ENCODE results near the gene BTBD7.

Gene BTBD7, protein sequence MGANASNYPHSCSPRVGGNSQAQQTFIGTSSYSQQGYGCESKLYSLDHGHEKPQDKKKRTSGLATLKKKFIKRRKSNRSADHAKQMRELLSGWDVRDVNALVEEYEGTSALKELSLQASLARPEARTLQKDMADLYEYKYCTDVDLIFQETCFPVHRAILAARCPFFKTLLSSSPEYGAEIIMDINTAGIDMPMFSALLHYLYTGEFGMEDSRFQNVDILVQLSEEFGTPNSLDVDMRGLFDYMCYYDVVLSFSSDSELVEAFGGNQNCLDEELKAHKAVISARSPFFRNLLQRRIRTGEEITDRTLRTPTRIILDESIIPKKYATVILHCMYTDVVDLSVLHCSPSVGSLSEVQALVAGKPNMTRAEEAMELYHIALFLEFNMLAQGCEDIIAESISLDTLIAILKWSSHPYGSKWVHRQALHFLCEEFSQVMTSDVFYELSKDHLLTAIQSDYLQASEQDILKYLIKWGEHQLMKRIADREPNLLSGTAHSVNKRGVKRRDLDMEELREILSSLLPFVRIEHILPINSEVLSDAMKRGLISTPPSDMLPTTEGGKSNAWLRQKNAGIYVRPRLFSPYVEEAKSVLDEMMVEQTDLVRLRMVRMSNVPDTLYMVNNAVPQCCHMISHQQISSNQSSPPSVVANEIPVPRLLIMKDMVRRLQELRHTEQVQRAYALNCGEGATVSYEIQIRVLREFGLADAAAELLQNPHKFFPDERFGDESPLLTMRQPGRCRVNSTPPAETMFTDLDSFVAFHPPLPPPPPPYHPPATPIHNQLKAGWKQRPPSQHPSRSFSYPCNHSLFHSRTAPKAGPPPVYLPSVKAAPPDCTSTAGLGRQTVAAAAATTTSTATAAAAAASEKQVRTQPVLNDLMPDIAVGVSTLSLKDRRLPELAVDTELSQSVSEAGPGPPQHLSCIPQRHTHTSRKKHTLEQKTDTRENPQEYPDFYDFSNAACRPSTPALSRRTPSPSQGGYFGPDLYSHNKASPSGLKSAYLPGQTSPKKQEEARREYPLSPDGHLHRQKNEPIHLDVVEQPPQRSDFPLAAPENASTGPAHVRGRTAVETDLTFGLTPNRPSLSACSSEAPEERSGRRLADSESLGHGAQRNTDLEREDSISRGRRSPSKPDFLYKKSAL

DNA sequence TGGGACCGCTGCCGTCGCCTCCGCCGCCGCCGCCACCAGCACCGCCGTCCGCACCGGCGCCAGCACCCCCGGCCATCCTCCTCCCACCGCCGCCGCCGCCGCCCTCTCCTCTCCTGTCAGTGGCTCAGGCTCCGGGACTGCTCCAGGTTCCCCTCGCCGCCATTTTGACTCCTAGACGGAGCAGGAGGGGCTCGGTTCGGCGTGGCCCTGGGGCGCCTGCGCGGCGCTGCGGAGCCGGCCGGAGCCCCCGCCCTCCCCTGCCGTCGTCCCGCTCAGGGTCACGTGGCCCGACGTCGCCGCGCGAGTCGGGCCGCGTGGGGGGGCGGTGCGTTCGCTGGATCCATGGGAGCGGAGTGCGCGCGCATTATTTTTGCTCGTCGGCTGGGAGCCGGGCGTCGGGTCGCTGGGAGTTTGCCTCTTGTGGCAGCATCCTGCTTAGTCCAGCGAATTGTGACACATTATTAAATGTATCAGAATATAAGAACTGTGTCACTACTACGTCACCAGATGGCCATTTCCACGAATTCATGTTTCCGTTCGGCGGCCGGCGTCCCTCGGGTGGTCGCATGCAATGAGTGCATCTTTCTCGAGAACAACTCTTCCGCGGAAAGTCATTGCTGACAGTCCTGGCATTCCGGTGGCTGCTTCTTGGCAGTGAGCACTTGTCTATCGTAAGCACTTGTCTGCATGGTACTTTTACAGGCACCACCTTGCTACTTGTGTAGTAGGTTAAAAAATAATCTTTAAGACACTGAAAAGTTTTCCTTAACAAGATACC is at the start of gene BTBD7:
TSS of gene BTBD7 (minus strand) at position 184 of the 778 bp plus-strand sequence. CDS start 36,985 bp downstream, outside the sequence.
- TF ChIP-seq, protein P1, sequence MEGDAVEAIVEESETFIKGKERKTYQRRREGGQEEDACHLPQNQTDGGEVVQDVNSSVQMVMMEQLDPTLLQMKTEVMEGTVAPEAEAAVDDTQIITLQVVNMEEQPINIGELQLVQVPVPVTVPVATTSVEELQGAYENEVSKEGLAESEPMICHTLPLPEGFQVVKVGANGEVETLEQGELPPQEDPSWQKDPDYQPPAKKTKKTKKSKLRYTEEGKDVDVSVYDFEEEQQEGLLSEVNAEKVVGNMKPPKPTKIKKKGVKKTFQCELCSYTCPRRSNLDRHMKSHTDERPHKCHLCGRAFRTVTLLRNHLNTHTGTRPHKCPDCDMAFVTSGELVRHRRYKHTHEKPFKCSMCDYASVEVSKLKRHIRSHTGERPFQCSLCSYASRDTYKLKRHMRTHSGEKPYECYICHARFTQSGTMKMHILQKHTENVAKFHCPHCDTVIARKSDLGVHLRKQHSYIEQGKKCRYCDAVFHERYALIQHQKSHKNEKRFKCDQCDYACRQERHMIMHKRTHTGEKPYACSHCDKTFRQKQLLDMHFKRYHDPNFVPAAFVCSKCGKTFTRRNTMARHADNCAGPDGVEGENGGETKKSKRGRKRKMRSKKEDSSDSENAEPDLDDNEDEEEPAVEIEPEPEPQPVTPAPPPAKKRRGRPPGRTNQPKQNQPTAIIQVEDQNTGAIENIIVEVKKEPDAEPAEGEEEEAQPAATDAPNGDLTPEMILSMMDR (IDR thresholded peaks at IDR 0.05; ENCODE audit: low read depth, low read length, missing control alignments), result no peak
- in situ Hi-C loops (cut with HindIII; ENCODE audit: low sequenced_read_pairs), result no loop called here
- peak; percentile 83 for DNase-seq (ENCODE audit: low read depth)
- H3K4me3 ChIP-seq (ENCODE audit: low read depth, low read length), result peak within 1 kb of the TSS; percentile 69

DNA sequence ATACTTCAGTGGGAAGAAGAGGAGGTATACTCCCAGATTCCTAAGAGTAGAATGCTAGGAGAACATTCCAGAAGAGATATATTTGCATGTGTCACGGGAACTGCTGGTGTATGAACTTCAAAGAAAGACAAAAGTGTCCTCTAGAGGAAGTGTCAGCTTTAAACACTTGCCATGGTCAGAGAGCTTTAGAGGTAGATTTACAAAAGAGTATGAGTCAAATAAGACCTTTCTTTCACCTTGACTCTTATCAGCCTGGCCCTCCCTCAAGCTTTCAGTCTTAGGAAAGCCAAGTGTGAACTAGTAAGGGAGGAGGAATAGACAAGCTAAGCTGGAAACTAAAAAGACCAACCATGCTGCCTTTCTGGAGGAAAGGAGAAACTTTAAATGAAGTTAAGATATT is 48.8 kb upstream of the BTBD7 start:
- in situ Hi-C loops (cut with HindIII; ENCODE audit: low sequenced_read_pairs), result no loop called here
- H3K4me3 ChIP-seq (ENCODE audit: low read depth, low read length), result no peak overlapping the region
- TF ChIP-seq, protein P1 (IDR thresholded peaks at IDR 0.05; ENCODE audit: low read depth, low read length, missing control alignments), result no peak
- DNase-seq (ENCODE audit: low read depth), result no peak

DNA sequence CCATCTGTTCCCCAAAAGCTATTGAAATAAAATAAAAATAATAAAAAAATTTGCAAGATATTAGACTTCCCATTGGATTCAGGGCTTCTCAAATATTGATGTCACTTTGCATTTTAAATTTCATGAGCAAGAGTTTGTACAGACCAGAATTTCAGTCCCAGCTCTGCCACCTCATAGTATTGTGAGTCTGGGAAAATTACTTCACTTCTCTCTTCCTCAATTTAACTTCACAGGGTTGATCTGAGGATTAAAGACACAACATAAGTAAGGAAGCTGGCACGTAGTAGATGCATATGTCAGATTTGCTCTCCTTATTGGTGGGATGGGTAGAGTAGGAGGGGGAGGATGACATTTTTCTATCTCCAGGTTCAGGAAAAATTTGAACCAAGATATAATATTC is 47.0 kb upstream of the BTBD7 start:
- no peak for DNase-seq (ENCODE audit: low read depth)
- in situ Hi-C loops (cut with HindIII; ENCODE audit: low sequenced_read_pairs), result no loop called here
- TF ChIP-seq, protein P1 (IDR thresholded peaks at IDR 0.05; ENCODE audit: low read depth, low read length, missing control alignments), result no peak
- H3K4me3 ChIP-seq (ENCODE audit: low read depth, low read length), result no peak overlapping the region

DNA sequence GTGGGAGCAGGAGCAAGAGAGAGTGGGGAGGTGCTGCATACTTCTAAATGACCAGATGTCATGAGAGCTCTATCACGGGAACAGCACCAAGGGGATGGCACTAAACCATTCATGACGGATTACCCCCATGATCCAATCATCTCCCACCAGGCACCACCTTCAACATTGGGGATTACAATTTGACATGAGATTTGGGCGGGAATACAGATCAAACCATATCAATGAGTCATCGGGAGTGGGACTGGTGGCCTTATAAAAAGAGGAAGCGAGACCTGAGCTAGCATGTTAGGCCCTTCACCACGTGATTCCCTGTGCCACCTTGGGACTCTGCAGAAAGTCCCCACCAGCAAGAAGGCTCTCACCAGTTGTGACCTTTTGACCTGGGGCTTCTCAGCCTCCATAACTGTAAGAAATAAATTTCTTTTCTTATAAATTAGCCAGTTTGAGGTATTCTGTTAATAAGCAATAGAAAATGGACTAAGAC is 42.9 kb upstream of the BTBD7 start:
- DNase-seq (ENCODE audit: low read depth), result no peak
- TF ChIP-seq, protein P1 (IDR thresholded peaks at IDR 0.05; ENCODE audit: low read depth, low read length, missing control alignments), result no peak
- in situ Hi-C loops (cut with HindIII; ENCODE audit: low sequenced_read_pairs), result no loop called here
- H3K4me3 ChIP-seq (ENCODE audit: low read depth, low read length), result no peak overlapping the region

DNA sequence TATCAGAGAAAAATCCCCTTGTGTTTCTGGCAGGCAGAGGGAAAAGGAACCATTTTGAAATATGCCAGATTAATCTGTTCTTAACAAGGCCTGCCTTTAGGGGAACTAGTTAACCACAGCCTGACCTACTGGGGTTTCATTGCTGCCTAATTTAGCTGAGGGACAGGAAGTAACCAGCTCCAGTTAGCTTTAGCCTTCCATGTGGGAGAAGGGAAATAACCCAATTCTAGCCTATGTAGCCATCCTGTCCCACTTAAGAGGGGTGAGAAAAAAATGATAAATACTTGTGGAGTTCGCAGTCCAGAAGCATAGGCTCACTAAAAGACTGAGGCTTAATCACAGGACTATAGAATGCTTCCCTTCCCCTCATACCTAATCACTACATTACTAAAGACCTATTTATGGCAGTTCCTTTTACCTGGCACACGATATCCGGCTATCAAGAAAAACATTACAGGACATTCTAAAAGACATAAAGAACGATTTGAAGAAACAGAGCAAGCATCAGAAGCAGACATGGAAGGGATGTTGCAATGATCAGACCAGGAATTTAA is 37.0 kb upstream of the BTBD7 start:
- no peak for DNase-seq (ENCODE audit: low read depth)
- in situ Hi-C loops (cut with HindIII; ENCODE audit: low sequenced_read_pairs), result no loop called here
- TF ChIP-seq, protein P1 (IDR thresholded peaks at IDR 0.05; ENCODE audit: low read depth, low read length, missing control alignments), result no peak
- H3K4me3 ChIP-seq (ENCODE audit: low read depth, low read length), result no peak overlapping the region
